Measurements from ENCODE around the gene MTCH1. TPM values are rescaled to one million over a fixed set of nuclear protein-coding genes. Genes with fewer than 3 reads are reported as not detected.

MTCH1 gene
- total RNA-seq, 2 donors from 2014 or later = 148 to 150 TPM

Other genes starting within 250 kb of the MTCH1 start
- gene CPNE5, start 146.8 kb downstream of the MTCH1 start, total RNA-seq = 1 to 10 TPM; 5.2 to 5.4 TPM
- gene PPIL1, start 111.4 kb downstream of the MTCH1 start, total RNA-seq = 10 to 100 TPM; 18.3 to 20.3 TPM
- 10 to 100 TPM; 56.5 to 59.9 TPM for gene C6orf89, start 100.2 kb downstream of the MTCH1 start, total RNA-seq
- gene PI16, start 31.5 kb downstream of the MTCH1 start, total RNA-seq = 100 to 1,000 TPM in 1 of 2 donors, 10 to 100 TPM in 1; 51.4 to 221 TPM
- gene FGD2, start 19.5 kb upstream of the MTCH1 start, total RNA-seq = 10 to 100 TPM; 23.2 to 35.5 TPM
- 10 to 100 TPM; 32.3 to 34.3 TPM for gene PIM1, start 184.0 kb upstream of the MTCH1 start, total RNA-seq

All from posterior vena cava (tissue), 2 donors.